Stimulated activated CD4-positive, alpha-beta T cell treated with anti-CD3 and anti-CD28 coated beads, TNF-alpha, amount 100 ng/mL, for 1 hour (primary cell): ENCODE measurements around the gene ISL2.

Experiments
- DNase-seq, 3 donors: peaks; one replicate each; pipeline ENCODE4 v3.0.0-alpha.2; 2020; ENCODE audit warnings: low read depth in 3 of 3, low spot score in 1 of 3

ISL2 gene

GRCh38 chr15:76341366-76342057 lies 4.9 kb downstream of the ISL2 start:
- DNase-seq: no peak

GRCh38 chr15:76342058-76342381 lies 5.4 kb downstream of the ISL2 start:
- no peak for DNase-seq

- no peak for DNase-seq
These were observed 6.0 kb downstream of the ISL2 start for GRCh38 chr15:76342382-76343201.

GRCh38 chr15:76343313-76343996 lies 6.9 kb downstream of the ISL2 start:
- DNase-seq: no peak

- no peak for DNase-seq
These were observed 8.5 kb downstream of the ISL2 start for GRCh38 chr15:76344893-76345582.

- no peak for DNase-seq
These were observed 9.0 kb downstream of the ISL2 start for GRCh38 chr15:76345583-76345879.

GRCh38 chr15:76345880-76346668 lies 9.5 kb downstream of the ISL2 start:
- no peak for DNase-seq

- no peak for DNase-seq
These were observed 10.3 kb downstream of the ISL2 start for GRCh38 chr15:76346669-76347481.

GRCh38 chr15:76347482-76348055 lies 11.0 kb downstream of the ISL2 start:
- no peak for DNase-seq

- no peak for DNase-seq
These were observed 12.9 kb downstream of the ISL2 start for GRCh38 chr15:76349301-76350070.

GRCh38 chr15:76353023-76353577 lies 16.5 kb downstream of the ISL2 start:
- DNase-seq: no peak

- no peak for DNase-seq
These were observed 17.3 kb downstream of the ISL2 start for GRCh38 chr15:76353903-76354302.

GRCh38 chr15:76354823-76355440 lies 18.4 kb downstream of the ISL2 start:
- no peak for DNase-seq

- DNase-seq: no peak
These were observed 21.9 kb downstream of the ISL2 start for GRCh38 chr15:76358453-76358852.

GRCh38 chr15:76359152-76359551 lies 22.6 kb downstream of the ISL2 start:
- no peak for DNase-seq

GRCh38 chr15:76360416-76360815 lies 23.8 kb downstream of the ISL2 start:
- DNase-seq: no peak

- no peak for DNase-seq
These were observed 26.7 kb downstream of the ISL2 start for GRCh38 chr15:76363251-76363650.

- DNase-seq: no peak
These were observed 30.1 kb downstream of the ISL2 start for GRCh38 chr15:76366714-76367113.
